GM12872 (cell line): Measurements from ENCODE around the gene LTB4R2.

ENCODE experiments used
- CTCF ChIP-seq: IDR thresholded peaks from 3 replicates; pipeline ENCODE4 v1.5.1; 2011; ENCODE audit warnings: low read depth, mild to moderate bottlenecking, low read length, moderate library complexity; ENCODE audit not compliant: insufficient read depth

LTB4R2 gene

GRCh38 chr14:24355009-24355408 lies 45.1 kb downstream of the LTB4R2 start:
- TF ChIP-seq CTCF: no peak

GRCh38 chr14:24356208-24356607 lies 46.3 kb downstream of the LTB4R2 start:
- TF ChIP-seq CTCF: no peak

GRCh38 chr14:24360281-24360680 lies 50.3 kb downstream of the LTB4R2 start:
- TF ChIP-seq CTCF: no peak

GRCh38 chr14:24361326-24361725 lies 51.4 kb downstream of the LTB4R2 start:
- TF ChIP-seq CTCF: no peak
